ENCODE results near the gene PACSIN3.

GRCh38 chr11:47192111-47192510 is 5.9 kb upstream of the PACSIN3 start:
- no peak for TF ChIP-seq POLR2AphosphoS5 (IDR thresholded peaks at IDR 0.05; ENCODE audit: low read depth, low read length)
- no peak for TF ChIP-seq TAF1 (IDR thresholded peaks at IDR 0.05; ENCODE audit: borderline replicate concordance, insufficient read depth, low read length)
- TF ChIP-seq REST (IDR thresholded peaks at IDR 0.05; ENCODE audit: insufficient read depth in 1 of 2, low read depth in 2 of 2, low read length in 2 of 2) = no peak
- no peak for TF ChIP-seq SIN3A (IDR thresholded peaks at IDR 0.05; ENCODE audit: borderline replicate concordance, insufficient read depth, low read length)
- no peak for TF ChIP-seq FOXP2 (optimal IDR thresholded peaks at IDR 0.05; ENCODE audit: borderline replicate concordance, extremely low read depth, extremely low read length, insufficient read depth)

Data from PFSK-1 (cell line).